DMS 273 (cell line): ENCODE results near the gene BEND7.
"Not testable (repeated sequence)": the region's sequence is repeated elsewhere in the genome, so short reads cannot be mapped to it uniquely, and the experiment has no call there.

ENCODE experiments used
- DNase-seq: peaks from one replicate; lab custom pipeline; 2025; ENCODE audit not compliant: unreplicated experiment; lab: John Stamatoyannopoulos, UW

The BEND7 gene

DNA sequence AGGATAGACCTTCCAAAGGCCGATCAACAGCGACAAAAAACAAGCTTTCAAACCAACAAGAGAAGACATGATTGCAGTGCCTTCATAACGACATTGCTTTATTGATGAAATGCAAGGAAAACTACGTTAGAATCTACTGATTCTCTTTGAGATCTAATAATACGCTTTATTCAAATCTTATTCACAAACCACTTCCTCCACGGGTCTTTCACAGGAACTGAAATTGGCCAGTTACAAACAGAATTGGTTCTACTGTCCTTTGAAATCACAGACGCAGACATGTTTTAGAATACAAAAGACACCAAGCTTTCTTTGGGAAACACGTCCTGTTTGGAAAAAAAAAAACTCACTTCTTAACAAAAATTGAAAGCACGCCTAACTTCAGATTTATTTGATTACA lies 106.0 kb downstream of the BEND7 start:
- no peak for DNase-seq

- DNase-seq, result no peak
Measured at GRCh38 chr10:13421382-13421917, 107.4 kb downstream of the BEND7 start.

DNA sequence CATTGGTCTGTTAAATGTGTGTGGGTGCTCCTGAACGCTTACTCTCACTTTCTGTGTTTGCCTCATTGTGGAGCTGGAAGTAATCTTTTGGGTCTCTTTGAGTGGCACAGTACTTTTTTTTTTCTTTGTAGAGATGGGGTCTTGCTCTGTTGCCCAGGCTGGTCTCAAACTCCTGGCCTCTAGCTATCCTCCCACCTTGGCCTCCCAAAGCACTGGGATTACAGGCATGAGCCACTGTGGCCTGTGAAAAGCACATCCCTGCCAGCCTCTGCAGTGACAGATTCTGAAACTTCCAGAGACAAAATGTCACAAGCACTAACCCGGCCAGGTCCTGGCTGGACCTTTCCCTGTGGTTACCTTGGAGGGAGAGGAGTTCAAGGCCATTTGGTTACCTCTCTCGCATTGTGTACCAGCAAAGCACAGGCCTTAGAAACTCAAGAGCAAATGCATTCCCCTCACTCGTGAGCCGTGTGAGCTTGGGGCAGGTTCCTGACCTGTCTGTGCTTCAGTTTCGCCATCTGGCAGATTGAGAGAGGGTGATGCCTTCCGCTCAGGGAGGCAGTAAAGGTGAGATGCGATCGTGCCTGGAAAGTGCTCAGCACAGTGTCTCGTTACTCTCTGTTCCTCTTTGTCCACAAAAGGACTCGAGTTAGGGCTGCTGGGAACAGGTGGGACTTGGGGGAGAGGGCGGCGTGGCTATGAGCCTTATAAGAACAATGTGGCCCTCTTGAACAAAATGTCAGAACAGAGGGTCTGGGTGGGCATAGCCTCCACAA lies 108.1 kb downstream of the BEND7 start:
- DNase-seq, result no peak

DNA sequence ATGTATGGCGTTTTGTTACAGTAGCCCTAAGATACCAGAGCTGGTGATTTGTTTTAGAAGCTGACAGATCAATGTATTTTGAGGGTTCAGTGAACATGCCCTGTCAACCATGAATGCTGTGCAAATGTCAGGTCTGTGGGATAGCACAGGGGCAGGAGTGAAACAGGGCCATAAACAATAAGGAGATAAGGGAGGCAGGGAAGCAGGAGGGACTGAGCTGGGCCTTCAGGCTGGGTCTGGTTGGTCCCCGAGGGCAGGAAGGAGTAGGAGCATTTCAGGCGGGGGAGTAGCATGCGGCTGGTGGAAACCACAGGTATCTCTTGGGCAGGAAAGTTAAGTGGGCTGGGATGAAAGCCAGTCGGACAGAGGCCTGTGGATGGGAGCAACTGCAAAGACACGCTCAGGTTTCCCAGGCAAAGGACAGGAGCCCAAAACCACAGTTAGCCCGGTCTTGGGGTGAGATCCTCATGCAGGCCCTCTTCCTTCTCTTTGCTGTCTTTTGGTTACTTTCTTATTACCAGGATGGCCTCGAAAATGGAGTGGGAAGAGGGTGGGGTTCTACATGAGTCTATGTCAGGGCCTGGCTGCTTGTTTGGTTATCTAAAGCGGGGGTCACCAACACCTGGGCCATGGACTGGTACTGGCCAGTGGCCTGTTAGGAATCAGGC lies 111.2 kb downstream of the BEND7 start:
- DNase-seq, result no peak

DNA sequence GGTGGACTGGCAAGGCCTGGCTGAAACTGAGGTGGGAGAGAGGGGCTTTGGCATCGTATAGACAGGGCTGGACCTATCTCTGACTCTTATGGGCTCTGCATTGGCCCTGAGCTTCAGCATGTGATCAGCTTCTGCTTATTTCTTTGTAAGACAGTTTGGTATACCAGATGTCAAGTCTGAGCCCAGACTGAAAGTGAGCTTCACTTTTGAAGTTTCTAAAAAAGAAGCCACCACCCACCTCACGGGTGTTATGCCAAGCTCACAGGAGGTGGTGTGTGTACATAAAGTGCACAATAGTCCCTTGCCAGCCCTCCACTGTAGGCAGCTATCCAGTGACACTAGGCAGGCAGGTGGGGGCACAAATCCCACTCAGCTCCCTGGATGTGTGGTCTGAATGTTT lies 112.1 kb downstream of the BEND7 start:
- DNase-seq, result peak; percentile 7

- DNase-seq, result peak; percentile 48
Measured at GRCh38 chr10:13414855-13415254, 114.0 kb downstream of the BEND7 start.

DNA sequence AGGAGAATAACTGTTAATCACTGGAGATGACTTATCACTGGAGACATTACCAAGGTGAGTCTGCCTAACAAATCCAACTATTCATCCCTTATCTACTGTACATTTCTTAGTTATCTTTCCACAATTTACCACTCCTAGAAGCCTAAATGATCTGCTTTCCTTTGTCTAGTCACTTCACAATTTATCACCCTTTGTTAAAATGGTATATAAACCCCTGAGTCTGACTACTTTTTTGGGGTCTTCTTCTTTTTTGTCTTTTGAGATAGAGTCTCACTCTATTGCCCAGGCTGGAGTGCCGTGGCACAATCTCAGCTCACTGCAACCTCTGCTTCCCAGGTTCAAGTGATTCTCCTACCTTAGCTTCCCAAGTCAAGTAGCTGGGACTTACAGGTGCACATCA lies 114.7 kb downstream of the BEND7 start:
- DNase-seq, result no peak

- DNase-seq, result no peak
Measured at GRCh38 chr10:13412894-13413293, 115.9 kb downstream of the BEND7 start.

DNA sequence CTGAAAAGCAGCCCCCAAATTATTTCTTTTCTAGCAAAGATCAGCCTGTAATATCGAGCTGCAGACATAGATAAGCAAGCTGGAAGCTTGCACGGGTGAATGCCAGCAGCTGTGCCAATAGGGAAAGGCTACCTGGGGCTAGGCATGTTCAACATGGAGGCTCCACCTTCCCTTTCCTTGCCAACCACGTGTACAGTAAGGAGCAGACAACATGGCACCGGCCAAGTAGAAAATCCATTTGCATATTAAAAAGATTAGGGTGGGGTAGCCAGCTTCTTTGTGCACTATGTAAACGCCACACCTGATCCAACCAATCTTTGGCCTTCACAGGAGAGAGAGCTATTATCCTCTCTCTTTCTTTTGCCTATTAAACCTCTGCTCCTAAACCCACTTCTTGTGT lies 124.0 kb downstream of the BEND7 start:
- DNase-seq, result peak; percentile 19

- DNase-seq, result no peak
Measured at GRCh38 chr10:13404305-13404759, 124.5 kb downstream of the BEND7 start.

GRCh38 chr10:13403426-13403825 lies 125.4 kb downstream of the BEND7 start:
- not testable (repeated sequence) for DNase-seq

- DNase-seq, result no peak
Measured at GRCh38 chr10:13402021-13402420, 126.8 kb downstream of the BEND7 start.

- DNase-seq, result no peak
Measured at GRCh38 chr10:13401142-13401541, 127.7 kb downstream of the BEND7 start.

GRCh38 chr10:13400196-13400965 lies 128.4 kb downstream of the BEND7 start:
- DNase-seq, result no peak

GRCh38 chr10:13399752-13400151 lies 129.1 kb downstream of the BEND7 start:
- no peak for DNase-seq

- no peak for DNase-seq
Measured at GRCh38 chr10:13399236-13399635, 129.6 kb downstream of the BEND7 start.

DNA sequence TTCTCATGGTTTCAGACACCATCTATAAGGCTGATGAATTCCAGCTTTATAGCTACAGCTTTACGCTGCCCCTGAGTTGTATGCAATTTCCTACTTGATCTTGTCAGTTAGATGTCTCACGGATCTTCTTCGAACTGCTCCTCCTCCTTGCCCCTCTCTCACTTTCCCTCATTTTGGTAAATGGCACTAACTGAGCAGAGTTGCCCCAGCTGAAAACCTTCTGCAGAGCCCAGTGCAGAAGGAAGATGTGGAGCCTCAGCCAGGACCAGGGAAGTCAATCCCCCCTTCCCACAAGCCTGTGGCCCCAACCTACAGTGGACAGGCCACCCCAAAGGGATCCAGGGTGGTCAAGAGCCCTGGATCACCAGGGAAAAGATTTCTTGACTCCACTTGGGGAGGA lies 131.8 kb downstream of the BEND7 start:
- no peak for DNase-seq

DNA sequence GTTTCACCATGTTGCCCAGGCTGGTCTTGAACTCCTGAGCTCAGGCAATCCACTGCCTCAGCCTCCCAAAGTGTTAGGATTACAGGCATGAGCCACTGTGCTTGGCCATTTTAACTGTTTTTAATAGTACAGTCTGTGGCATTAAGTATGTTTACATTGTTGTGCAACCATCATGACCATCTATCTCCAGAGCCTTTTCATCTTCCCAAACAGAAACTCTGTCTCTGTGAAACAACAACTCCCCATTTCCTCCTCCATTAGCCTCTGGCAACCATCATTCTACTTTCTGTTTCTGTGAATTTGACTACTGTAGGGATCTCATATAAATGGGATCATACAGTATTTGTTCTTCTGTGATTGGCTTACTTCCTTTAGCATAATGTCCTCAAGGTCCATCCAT lies 132.4 kb downstream of the BEND7 start:
- no peak for DNase-seq

DNA sequence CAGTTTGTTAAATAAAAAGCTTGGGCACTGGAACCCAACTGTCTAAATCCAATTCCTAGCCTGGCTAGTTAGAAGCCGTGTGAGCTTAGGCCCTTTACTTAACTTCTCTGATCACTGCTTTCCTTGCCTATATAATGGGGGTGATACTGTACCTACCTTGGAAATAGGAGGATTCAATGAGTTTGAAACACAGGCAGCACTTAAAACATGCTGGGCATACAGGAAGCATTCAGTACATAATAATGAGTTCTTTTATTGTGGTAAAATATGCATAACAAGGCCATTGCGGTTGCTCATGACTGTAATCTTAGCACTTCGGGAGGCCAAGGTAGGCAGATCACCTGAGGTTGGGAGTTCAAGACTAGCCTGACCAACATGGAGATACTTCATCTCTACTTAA lies 133.3 kb downstream of the BEND7 start:
- DNase-seq, result no peak

DNA sequence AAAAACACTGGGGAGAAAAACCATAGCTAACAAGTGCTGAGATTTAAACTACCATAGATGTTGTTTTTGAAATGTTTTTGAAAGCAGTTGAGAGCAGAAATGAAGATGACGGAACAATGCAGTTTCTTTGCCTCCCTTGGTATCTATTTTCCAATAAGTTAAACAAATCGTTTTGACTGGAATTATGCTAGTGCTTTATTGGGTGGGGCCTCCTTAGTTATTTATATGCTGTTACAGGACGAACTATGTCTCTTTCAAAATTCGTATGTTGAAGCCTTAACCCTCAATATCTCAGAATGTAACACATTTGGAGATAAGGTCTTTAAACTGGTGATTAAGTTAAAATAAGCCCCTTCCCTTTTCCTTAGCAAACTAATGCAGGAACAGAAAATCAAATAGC lies 135.2 kb downstream of the BEND7 start:
- no peak for DNase-seq

- no peak for DNase-seq
Measured at GRCh38 chr10:13392701-13393100, 136.1 kb downstream of the BEND7 start.
